Glutamatergic neuron (in vitro differentiated cells): ENCODE measurements around the gene PPID. TPM values are rescaled to one million over a fixed set of nuclear protein-coding genes. Genes with fewer than 3 reads are reported as not detected.
A peak's percentile ranks its signal among the peaks of the same experiment; 100 is the strongest.
"Not testable (repeated sequence)": the region's sequence is repeated elsewhere in the genome, so short reads cannot be mapped to it uniquely, and the experiment has no call there.

Source experiments
- DNase-seq: peaks from one replicate; pipeline ENCODE4 v3.0.0; 2022
- H3K27ac Mint-ChIP-seq: one replicate; pipeline ENCODE4 v1.8.0; 2020; ENCODE audit warnings: mild to moderate bottlenecking, mixed read lengths, inconsistent platforms; ENCODE audit not compliant: unreplicated experiment
- H3K27me3 Mint-ChIP-seq: one replicate; pipeline ENCODE4 v1.8.0; 2020; ENCODE audit warnings: mild to moderate bottlenecking, moderate library complexity, mixed read lengths, inconsistent platforms; ENCODE audit not compliant: unreplicated experiment
- H3K36me3 Mint-ChIP-seq: one replicate; pipeline ENCODE4 v1.8.0; 2020; ENCODE audit warnings: mild to moderate bottlenecking, mixed read lengths, inconsistent platforms; ENCODE audit not compliant: unreplicated experiment
- H3K4me1 Mint-ChIP-seq: one replicate; pipeline ENCODE4 v1.8.0; 2020; ENCODE audit warnings: mild to moderate bottlenecking, low read depth, mixed read lengths, inconsistent platforms; ENCODE audit not compliant: unreplicated experiment
- H3K4me3 Mint-ChIP-seq: one replicate; pipeline ENCODE4 v1.8.0; 2020; ENCODE audit warnings: mild to moderate bottlenecking, mixed read lengths, inconsistent platforms; ENCODE audit not compliant: unreplicated experiment
- H3K9me3 Mint-ChIP-seq: one replicate; pipeline ENCODE4 v1.8.0; 2020; ENCODE audit warnings: mild to moderate bottlenecking, moderate library complexity, mixed read lengths, inconsistent platforms; ENCODE audit not compliant: unreplicated experiment
- total RNA-seq: library from RNA; stranded (reverse); fragmentation: NEBNext Ultra II Directional; extraction: Animal tissue kit (Norgen Biotek cat#: 25700); gene quantifications from one replicate; pipeline ENCODE4 v1.2.1, GENCODE V29; 2021; ENCODE audit not compliant: unreplicated experiment
- TF ChIP-seq, protein P1 (sequence below): fragments of 200-600 bp; sonication (generic); IDR thresholded peaks from one replicate; pipeline ENCODE4 v1.5.0; 2021; ENCODE audit not compliant: partially characterized antibody, unreplicated experiment

The PPID gene
- total RNA-seq, 1 donor from 2014 or later, result 22.1 TPM

GRCh38 chr4:158670975-158671664 is 52.1 kb downstream of the PPID start:
- Mint-ChIP-seq H3K4me3 (peak overlapping the region; percentile 100), H3K27me3 (peaks cover 12% of the 10 kb centered on the region), H3K4me1 (peaks cover 10% of the 10 kb centered on the region), H3K9me3 (peaks cover 18% of the 10 kb centered on the region), H3K36me3 (no peaks in the 10 kb centered on the region), H3K27ac (peak overlapping the region; percentile 100)
- DNase-seq, result peak; percentile 67
- TF ChIP-seq, protein P1, sequence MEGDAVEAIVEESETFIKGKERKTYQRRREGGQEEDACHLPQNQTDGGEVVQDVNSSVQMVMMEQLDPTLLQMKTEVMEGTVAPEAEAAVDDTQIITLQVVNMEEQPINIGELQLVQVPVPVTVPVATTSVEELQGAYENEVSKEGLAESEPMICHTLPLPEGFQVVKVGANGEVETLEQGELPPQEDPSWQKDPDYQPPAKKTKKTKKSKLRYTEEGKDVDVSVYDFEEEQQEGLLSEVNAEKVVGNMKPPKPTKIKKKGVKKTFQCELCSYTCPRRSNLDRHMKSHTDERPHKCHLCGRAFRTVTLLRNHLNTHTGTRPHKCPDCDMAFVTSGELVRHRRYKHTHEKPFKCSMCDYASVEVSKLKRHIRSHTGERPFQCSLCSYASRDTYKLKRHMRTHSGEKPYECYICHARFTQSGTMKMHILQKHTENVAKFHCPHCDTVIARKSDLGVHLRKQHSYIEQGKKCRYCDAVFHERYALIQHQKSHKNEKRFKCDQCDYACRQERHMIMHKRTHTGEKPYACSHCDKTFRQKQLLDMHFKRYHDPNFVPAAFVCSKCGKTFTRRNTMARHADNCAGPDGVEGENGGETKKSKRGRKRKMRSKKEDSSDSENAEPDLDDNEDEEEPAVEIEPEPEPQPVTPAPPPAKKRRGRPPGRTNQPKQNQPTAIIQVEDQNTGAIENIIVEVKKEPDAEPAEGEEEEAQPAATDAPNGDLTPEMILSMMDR, result no peak

DNA sequence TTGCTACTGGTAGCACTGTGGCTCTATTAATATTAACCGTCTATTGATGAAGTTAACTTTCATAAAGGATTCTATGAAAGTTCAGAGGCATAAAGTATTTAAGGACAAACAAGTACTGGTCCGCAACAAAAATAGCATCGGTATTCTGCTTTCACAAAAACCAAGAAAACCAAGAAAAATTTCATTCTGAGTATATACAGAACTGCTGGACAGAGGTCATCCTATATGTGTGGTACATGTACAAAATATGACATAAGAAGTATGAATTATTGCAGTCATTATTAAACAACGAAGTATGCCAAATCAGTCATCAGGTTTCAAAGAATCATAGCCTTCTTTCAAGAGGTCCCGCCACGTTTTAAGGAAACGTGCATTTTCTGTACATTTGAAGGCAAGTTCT is 53.9 kb downstream of the PPID start:
- Mint-ChIP-seq H3K36me3 (peaks cover 5% of the 10 kb centered on the region), H3K4me1 (peaks cover 10% of the 10 kb centered on the region), H3K27me3 (peaks cover 12% of the 10 kb centered on the region), H3K9me3 (peaks cover 20% of the 10 kb centered on the region), H3K4me3 (peak overlapping the region; percentile 23), H3K27ac (peak overlapping the region; percentile 62)
- no peak for DNase-seq
- TF ChIP-seq, protein P1, result no peak

- peaks cover 10% of the 10 kb centered on the region for H3K27me3 Mint-ChIP-seq
- TF ChIP-seq, protein P1, result peak; percentile 88
- peak; percentile 65 for DNase-seq
- H3K27ac Mint-ChIP-seq, result no peak overlapping the region
- peaks cover 9% of the 10 kb centered on the region for H3K4me1 Mint-ChIP-seq
- peaks cover 5% of the 10 kb centered on the region for H3K36me3 Mint-ChIP-seq
- H3K9me3 Mint-ChIP-seq, result peaks cover 19% of the 10 kb centered on the region
- no peak overlapping the region for H3K4me3 Mint-ChIP-seq
Measured at GRCh38 chr4:158667651-158668198, 55.5 kb downstream of the PPID start.

- peaks cover 7% of the 10 kb centered on the region for H3K27me3 Mint-ChIP-seq
- TF ChIP-seq, protein P1, result no peak
- H3K4me1 Mint-ChIP-seq, result peaks cover 8% of the 10 kb centered on the region
- peaks cover 12% of the 10 kb centered on the region for H3K9me3 Mint-ChIP-seq
- no peak overlapping the region for H3K27ac Mint-ChIP-seq
- DNase-seq, result no peak
- H3K4me3 Mint-ChIP-seq, result no peak overlapping the region
- H3K36me3 Mint-ChIP-seq, result peaks cover 5% of the 10 kb centered on the region
Measured at GRCh38 chr4:158666892-158667291, 56.3 kb downstream of the PPID start.

GRCh38 chr4:158664806-158665205 is 58.4 kb downstream of the PPID start:
- no peak for DNase-seq
- H3K4me3 Mint-ChIP-seq, result no peak overlapping the region
- no peaks in the 10 kb centered on the region for H3K27me3 Mint-ChIP-seq
- peaks cover 5% of the 10 kb centered on the region for H3K36me3 Mint-ChIP-seq
- TF ChIP-seq, protein P1, result no peak
- H3K9me3 Mint-ChIP-seq, result peaks cover 3% of the 10 kb centered on the region
- no peaks in the 10 kb centered on the region for H3K4me1 Mint-ChIP-seq
- no peak overlapping the region for H3K27ac Mint-ChIP-seq

GRCh38 chr4:158663707-158664625 is 59.2 kb downstream of the PPID start:
- not testable (repeated sequence) for H3K27me3 Mint-ChIP-seq, H3K36me3 Mint-ChIP-seq, H3K4me1 Mint-ChIP-seq, H3K9me3 Mint-ChIP-seq, H3K27ac Mint-ChIP-seq, H3K4me3 Mint-ChIP-seq, DNase-seq

DNA sequence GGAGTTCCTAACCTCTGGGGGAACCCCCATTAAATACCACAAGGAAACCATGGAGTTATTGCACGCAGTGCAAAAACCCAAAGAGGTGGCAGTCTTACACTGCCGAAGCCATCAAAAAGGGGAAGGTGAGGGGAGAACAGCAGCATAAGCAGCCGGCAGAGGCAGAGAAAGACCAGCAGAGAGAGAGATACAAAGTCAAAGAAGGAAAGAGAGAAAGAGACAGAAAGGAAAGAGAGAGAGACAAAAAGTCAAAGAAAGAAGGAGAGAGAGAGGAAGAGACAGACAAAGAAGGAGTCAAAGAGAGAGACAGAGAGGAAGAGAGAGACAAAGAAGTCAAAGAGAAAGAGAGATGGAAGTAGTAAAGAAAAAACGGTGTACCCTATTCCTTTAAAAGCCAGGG is 59.9 kb downstream of the PPID start:
- H3K27ac Mint-ChIP-seq, H3K9me3 Mint-ChIP-seq, H3K36me3 Mint-ChIP-seq, H3K4me1 Mint-ChIP-seq, H3K27me3 Mint-ChIP-seq, H3K4me3 Mint-ChIP-seq, DNase-seq: not testable (repeated sequence)
